SU-DHL-6 (cell line): ENCODE data around the gene VIPR2.

Experiments
- H2AFZ ChIP-seq: fragments of 200-600 bp; sonication (generic); 2 replicates; pipeline ENCODE4 v1.6.1; 2014; ENCODE audit warnings: low read depth, mild to moderate bottlenecking, moderate library complexity, mixed read lengths, antibody characterized with exemption, low read length; ENCODE audit not compliant: severe bottlenecking
- H3F3A ChIP-seq: fragments of 200-600 bp; shearing (Covaris generic); 2 replicates; pipeline ENCODE4 v1.6.0; 2016; ENCODE audit warnings: antibody characterized with exemption, mild to moderate bottlenecking; ENCODE audit not compliant: insufficient read depth
- H3K27ac ChIP-seq: fragments of 200-600 bp; sonication (generic); 2 replicates; pipeline ENCODE4 v1.5.1; 2016; ENCODE audit warnings: low read depth, mild to moderate bottlenecking, low read length, moderate library complexity, mixed read lengths
- H3K27me3 ChIP-seq: fragments of 200-600 bp; sonication (generic), shearing (Covaris generic); 2 replicates; pipeline ENCODE4 v1.6.0; 2014; ENCODE audit warnings: mild to moderate bottlenecking, low read length
- H3K36me3 ChIP-seq: fragments of 200-600 bp; sonication (generic); 2 replicates; pipeline ENCODE4 v1.6.1; 2014; ENCODE audit warnings: mild to moderate bottlenecking, low read length, mixed read lengths
- H3K4me2 ChIP-seq: fragments of 300-600, 200-600 bp; shearing (Covaris generic), sonication (generic); 2 replicates; pipeline ENCODE4 v1.6.0; 2014; ENCODE audit warnings: low read length, low read depth, mild to moderate bottlenecking; ENCODE audit not compliant: poor library complexity, severe bottlenecking
- H3K4me3 ChIP-seq: fragments of 200-600 bp; sonication (generic); 2 replicates; pipeline ENCODE4 v1.5.1; 2014; ENCODE audit warnings: antibody characterized with exemption, low read length, mild to moderate bottlenecking, mixed read lengths; ENCODE audit not compliant: insufficient read depth, poor library complexity, severe bottlenecking
- H3K79me2 ChIP-seq: fragments of 200-600 bp; sonication (generic); 2 replicates; pipeline ENCODE4 v1.6.1; 2014; ENCODE audit warnings: mild to moderate bottlenecking, low read length, moderate library complexity; ENCODE audit not compliant: insufficient read depth
- H3K9ac ChIP-seq: fragments of 200-600 bp; sonication (generic); 2 replicates; pipeline ENCODE4 v1.7.0; 2014; ENCODE audit warnings: mild to moderate bottlenecking, low read length
- H3K9me2 ChIP-seq: fragments of 200-600 bp; sonication (generic); replicated peaks from 2 replicates; pipeline ENCODE4 v1.6.1; 2014; ENCODE audit warnings: low read length; ENCODE audit not compliant: insufficient read depth
- H3K9me3 ChIP-seq: fragments of 200-600 bp; sonication (generic); 2 replicates; pipeline ENCODE4 v1.6.1; 2014; ENCODE audit warnings: low read length, mixed read lengths; ENCODE audit not compliant: insufficient read depth
- H4K20me1 ChIP-seq: fragments of 200-600 bp; sonication (generic); 2 replicates; pipeline ENCODE4 v1.6.1; 2014; ENCODE audit warnings: low read depth, mild to moderate bottlenecking, antibody characterized with exemption, low read length, moderate library complexity, mixed read lengths
- EZH2phosphoT487 ChIP-seq: fragments of 200-600 bp; sonication (generic), shearing (Covaris generic); conservative IDR thresholded peaks from 2 replicates; pipeline ENCODE4 v1.6.1; 2018; ENCODE audit warnings: mild to moderate bottlenecking, antibody characterized with exemption, low read length, moderate library complexity, mixed read lengths
- TF ChIP-seq, protein P1 (sequence below): fragments of 200-600 bp; sonication (generic); IDR thresholded peaks from one replicate; pipeline ENCODE4 v1.5.1; 2017; ENCODE audit warnings: antibody characterized with exemption, mild to moderate bottlenecking, low read length, moderate library complexity; ENCODE audit not compliant: insufficient read depth, poor library complexity, severe bottlenecking

Gene VIPR2

DNA sequence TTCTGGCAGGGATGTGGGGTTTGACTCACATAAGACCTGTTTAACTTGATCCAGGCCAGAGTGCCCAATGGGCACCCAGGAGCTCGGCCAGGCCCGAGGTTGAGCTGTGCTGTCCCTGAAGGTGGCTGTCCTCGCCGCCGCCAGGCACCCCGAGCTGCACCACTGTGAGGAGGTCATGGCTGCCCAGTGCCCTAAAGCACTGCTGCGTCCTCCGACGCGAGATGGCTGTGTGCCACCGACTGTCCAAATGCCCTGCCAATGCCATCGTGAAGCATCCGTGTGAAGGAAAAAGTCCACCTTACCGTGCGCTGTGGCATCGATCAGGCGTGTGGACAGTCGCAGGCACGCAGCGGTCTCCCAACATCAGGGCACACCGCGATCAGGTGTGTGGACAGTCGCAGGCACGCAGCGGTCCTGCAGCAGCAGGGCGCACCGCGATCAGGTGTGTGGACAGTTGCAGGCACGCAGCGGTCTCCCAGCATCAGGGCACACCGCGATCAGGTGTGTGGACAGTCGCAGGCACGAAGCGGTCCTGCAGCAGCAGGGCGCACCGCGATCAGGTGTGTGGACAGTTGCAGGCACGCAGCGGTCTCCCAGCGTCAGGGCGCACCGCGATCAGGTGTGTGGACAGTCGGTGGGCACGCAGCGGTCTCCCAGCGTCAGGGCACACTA is 120.3 kb downstream of the VIPR2 start:
- Histone ChIP-seq H3F3A (no peaks in the 10 kb centered on the region), H3K27me3 (no peaks in the 10 kb centered on the region), H3K9ac (no peak overlapping the region), H3K36me3 (no peaks in the 10 kb centered on the region), H3K27ac (no peak overlapping the region), H2AFZ (no peak overlapping the region), H4K20me1 (no peaks in the 10 kb centered on the region), H3K9me3 (peaks cover 4% of the 10 kb centered on the region; the same call in 1 of the 2 replicates), H3K79me2 (no peaks in the 10 kb centered on the region), H3K9me2 (no peaks in the 10 kb centered on the region), H3K4me3 (no peak overlapping the region), H3K4me2 (no peak overlapping the region)
- TF ChIP-seq, protein P1, sequence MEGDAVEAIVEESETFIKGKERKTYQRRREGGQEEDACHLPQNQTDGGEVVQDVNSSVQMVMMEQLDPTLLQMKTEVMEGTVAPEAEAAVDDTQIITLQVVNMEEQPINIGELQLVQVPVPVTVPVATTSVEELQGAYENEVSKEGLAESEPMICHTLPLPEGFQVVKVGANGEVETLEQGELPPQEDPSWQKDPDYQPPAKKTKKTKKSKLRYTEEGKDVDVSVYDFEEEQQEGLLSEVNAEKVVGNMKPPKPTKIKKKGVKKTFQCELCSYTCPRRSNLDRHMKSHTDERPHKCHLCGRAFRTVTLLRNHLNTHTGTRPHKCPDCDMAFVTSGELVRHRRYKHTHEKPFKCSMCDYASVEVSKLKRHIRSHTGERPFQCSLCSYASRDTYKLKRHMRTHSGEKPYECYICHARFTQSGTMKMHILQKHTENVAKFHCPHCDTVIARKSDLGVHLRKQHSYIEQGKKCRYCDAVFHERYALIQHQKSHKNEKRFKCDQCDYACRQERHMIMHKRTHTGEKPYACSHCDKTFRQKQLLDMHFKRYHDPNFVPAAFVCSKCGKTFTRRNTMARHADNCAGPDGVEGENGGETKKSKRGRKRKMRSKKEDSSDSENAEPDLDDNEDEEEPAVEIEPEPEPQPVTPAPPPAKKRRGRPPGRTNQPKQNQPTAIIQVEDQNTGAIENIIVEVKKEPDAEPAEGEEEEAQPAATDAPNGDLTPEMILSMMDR = no peak
- no peak for TF ChIP-seq EZH2phosphoT487

DNA sequence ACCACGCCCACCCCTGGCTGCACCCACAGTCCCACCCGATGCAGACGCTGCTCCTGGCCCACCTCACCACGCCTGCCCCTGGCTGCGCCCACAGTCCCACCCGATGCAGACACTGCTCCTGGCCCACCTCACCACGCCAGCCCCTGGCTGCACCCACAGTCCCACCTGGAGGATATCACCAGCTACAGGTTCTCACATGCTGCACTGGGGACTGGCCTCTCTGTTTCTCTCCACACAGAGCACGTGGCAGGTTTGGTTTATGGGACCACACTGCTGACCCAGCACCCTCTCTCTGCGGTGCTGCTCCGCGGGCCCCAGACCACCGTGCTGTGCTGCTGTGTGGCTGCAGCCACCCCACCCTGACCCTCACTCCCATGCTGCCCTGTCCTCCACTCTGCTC is 120.9 kb downstream of the VIPR2 start:
- H3K27ac ChIP-seq = no peak overlapping the region
- H3K36me3 ChIP-seq = no peaks in the 10 kb centered on the region
- H3K9me3 ChIP-seq = peaks cover 4% of the 10 kb centered on the region; the same call in 1 of the 2 replicates
- no peaks in the 10 kb centered on the region for H3K9me2 ChIP-seq
- no peaks in the 10 kb centered on the region for H3K27me3 ChIP-seq
- no peak overlapping the region for H3K4me2 ChIP-seq
- TF ChIP-seq, protein P1 = no peak
- no peak for TF ChIP-seq EZH2phosphoT487
- H3K9ac ChIP-seq = no peak overlapping the region
- no peaks in the 10 kb centered on the region for H3K79me2 ChIP-seq
- H4K20me1 ChIP-seq = no peaks in the 10 kb centered on the region
- H2AFZ ChIP-seq = no peak overlapping the region
- no peaks in the 10 kb centered on the region for H3F3A ChIP-seq
- H3K4me3 ChIP-seq = no peak overlapping the region

DNA sequence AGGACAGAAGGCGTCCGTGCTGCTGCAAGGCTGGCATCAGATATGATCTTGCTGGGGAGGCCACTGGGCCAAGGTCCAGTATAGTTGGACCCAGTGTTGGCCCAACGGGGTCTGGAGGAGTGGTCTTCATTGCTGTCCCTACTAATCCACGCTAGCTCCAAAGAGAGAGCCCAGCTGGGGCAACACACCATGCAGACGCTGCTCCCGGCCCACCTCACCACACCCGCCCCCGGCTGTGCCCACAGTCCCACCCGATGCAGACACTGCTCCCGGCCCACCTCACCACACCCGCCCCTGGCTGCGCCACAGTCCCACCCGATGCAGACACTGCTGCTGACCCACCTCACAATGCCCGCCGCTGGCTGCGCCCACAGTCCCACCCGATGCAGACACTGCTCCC is 121.5 kb downstream of the VIPR2 start:
- Histone ChIP-seq H3K4me2 (no peak overlapping the region), H3K4me3 (no peak overlapping the region), H3K36me3 (no peaks in the 10 kb centered on the region), H3K27ac (no peak overlapping the region), H3K9me3 (peaks cover 4% of the 10 kb centered on the region; the same call in 1 of the 2 replicates), H3K27me3 (no peaks in the 10 kb centered on the region), H3K79me2 (no peaks in the 10 kb centered on the region), H3K9me2 (no peaks in the 10 kb centered on the region), H3K9ac (no peak overlapping the region), H4K20me1 (no peaks in the 10 kb centered on the region), H3F3A (no peaks in the 10 kb centered on the region), H2AFZ (no peak overlapping the region)
- TF ChIP-seq, protein P1 = no peak
- TF ChIP-seq EZH2phosphoT487 = no peak
